GM13977 (cell line): ENCODE data around the gene SESN3.

Experiments
- DNase-seq: peaks from one replicate; pipeline ENCODE4 v3.0.0; 2012; ENCODE audit warnings: low spot score
- CTCF ChIP-seq: IDR thresholded peaks from 2 replicates; pipeline ENCODE4 v1.5.1; 2012; ENCODE audit warnings: mild to moderate bottlenecking, control low read depth; ENCODE audit not compliant: insufficient read depth; ENCODE audit errors: extremely low read depth, missing control alignments
- in situ Hi-C: fragments of 300-500 bp; cut with MboI; formaldehyde crosslinking; loops from one replicate; pipeline ENCODE4 v1.12.0; 2022; ENCODE audit warnings: low sequenced_read_pairs, low pct_unique_long_range_greater_than_20kb, mixed read lengths, inconsistent platforms; ENCODE audit not compliant: unreplicated experiment

Gene SESN3

DNA sequence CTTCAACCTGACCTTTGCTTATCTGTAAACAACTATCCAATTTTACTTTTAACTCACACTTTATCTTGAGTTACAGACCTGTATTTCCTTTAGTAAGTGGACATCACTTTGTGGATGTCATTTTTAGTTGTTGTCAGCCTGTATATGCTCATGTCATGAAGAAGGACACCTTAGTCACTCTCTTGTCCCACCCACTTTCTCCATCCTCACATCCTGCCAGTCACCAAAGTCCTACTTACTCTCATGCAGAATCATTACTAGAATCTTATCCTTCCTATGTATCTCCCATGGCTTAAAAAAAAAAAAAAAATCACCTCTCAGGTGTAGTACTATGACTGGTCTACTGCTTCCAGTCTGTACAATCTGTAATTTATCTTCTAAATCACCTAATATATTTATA is 43.3 kb downstream of the SESN3 start:
- in situ Hi-C loops, result no loop called here
- TF ChIP-seq CTCF, result no peak
- DNase-seq, result no peak

DNA sequence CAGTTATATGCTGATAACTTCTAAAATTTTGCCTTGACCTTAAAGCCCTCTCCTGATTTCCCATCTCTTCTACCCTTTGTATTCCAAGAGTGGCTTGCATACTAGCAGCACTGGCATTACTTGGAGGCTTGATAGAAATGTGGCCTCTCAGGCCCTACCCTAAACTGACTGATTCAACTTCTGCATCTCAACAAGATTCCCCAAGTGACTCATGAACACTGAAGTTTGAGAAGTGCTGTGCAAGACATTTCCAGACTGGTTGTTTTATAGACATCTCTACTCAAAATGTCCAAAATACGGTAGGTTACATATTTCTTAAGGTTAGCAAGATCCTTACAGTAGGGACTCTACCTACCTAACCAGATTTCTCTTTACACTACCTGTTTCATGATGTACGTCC is 48.6 kb downstream of the SESN3 start:
- DNase-seq, result no peak
- TF ChIP-seq CTCF, result no peak
- in situ Hi-C loops, result no loop called here

- no peak for DNase-seq
- TF ChIP-seq CTCF, result no peak
- in situ Hi-C loops, result no loop called here
These were observed 55.1 kb downstream of the SESN3 start for GRCh38 chr11:95175818-95176380.

GRCh38 chr11:95170294-95170693 is 60.7 kb downstream of the SESN3 start:
- no peak for TF ChIP-seq CTCF
- in situ Hi-C loops, result no loop called here
- no peak for DNase-seq

- in situ Hi-C loops, result loop anchor here (10.0 kb wide), 1 partner anchor 588 kb away; no protein-coding TSS in a partner anchor
- TF ChIP-seq CTCF, result no peak
- no peak for DNase-seq
These were observed 64.2 kb downstream of the SESN3 start for GRCh38 chr11:95166781-95167180.

- no peak for DNase-seq
- in situ Hi-C loops, result loop anchor here (10.0 kb wide), 1 partner anchor 589 kb away; no protein-coding TSS in a partner anchor
- no peak for TF ChIP-seq CTCF
These were observed 65.4 kb downstream of the SESN3 start for GRCh38 chr11:95165638-95166037.
